GM23338 (cell line): ENCODE measurements around the gene SRGAP3. TPM values are rescaled to one million over a fixed set of nuclear protein-coding genes. Genes with fewer than 3 reads are reported as not detected.

Source experiments
- ATAC-seq: fragments of 200-7000 bp; cut with Tn5 transposase; 3 replicates; pipeline ENCODE4 v1.9.1; 2020
- DNase-seq: peaks from one replicate; pipeline ENCODE4 v3.0.0-alpha.2; 2015; ENCODE audit warnings: low spot score
- H2AFZ ChIP-seq: fragments of 200-600 bp; sonication (generic); 2 replicates; pipeline ENCODE4 v1.8.0; 2016; ENCODE audit warnings: antibody characterized with exemption, mild to moderate bottlenecking, moderate library complexity
- H3F3A ChIP-seq: fragments of 200-600 bp; sonication (generic); replicated peaks from 2 replicates; pipeline ENCODE4 v1.8.0; 2017; ENCODE audit warnings: antibody characterized with exemption, mixed run types, low read depth
- H3K27ac ChIP-seq: fragments of 200-600 bp; sonication (generic); 2 replicates; pipeline ENCODE4 v1.6.1; 2016; ENCODE audit warnings: low read depth
- H3K27me3 ChIP-seq: fragments of 200-600 bp; sonication (generic); 2 replicates; pipeline ENCODE4 v1.8.0; 2016; ENCODE audit warnings: mild to moderate bottlenecking, mixed run types, moderate library complexity; ENCODE audit not compliant: insufficient read depth
- H3K36me3 ChIP-seq: fragments of 200-600 bp; sonication (generic); 2 replicates; pipeline ENCODE4 v1.8.0; 2016; ENCODE audit warnings: mild to moderate bottlenecking; ENCODE audit not compliant: insufficient read depth
- H3K4me1 ChIP-seq: fragments of 200-600 bp; sonication (generic); 2 replicates; pipeline ENCODE4 v1.8.0; 2016; ENCODE audit warnings: mild to moderate bottlenecking, moderate library complexity; ENCODE audit not compliant: insufficient read depth
- H3K4me2 ChIP-seq: fragments of 200-600 bp; sonication (generic); 2 replicates; pipeline ENCODE4 v1.7.1; 2017; ENCODE audit warnings: mixed run types
- H3K4me3 ChIP-seq: fragments of 200-600 bp; sonication (generic); 2 replicates; pipeline ENCODE4 v1.6.1; 2016; ENCODE audit warnings: mixed run types
- H3K79me2 ChIP-seq: fragments of 200-600 bp; sonication (generic); replicated peaks from 2 replicates; pipeline ENCODE4 v1.8.0; 2017; ENCODE audit warnings: mild to moderate bottlenecking; ENCODE audit not compliant: insufficient read depth
- H3K9me2 ChIP-seq: fragments of 200-600 bp; sonication (generic); 2 replicates; pipeline ENCODE4 v1.8.0; 2017; ENCODE audit not compliant: insufficient read depth
- H4K20me1 ChIP-seq: fragments of 200-600 bp; sonication (generic); replicated peaks from 2 replicates; pipeline ENCODE4 v1.8.0; 2017; ENCODE audit warnings: mild to moderate bottlenecking; ENCODE audit not compliant: insufficient read depth
- H3K27ac Mint-ChIP-seq: 2 replicates; pipeline ENCODE4 v1.8.0; 2020; ENCODE audit warnings: inconsistent platforms, mild to moderate bottlenecking, moderate library complexity, mixed read lengths
- H3K27me3 Mint-ChIP-seq: 3 replicates; pipeline ENCODE4 v1.8.0; 2022; ENCODE audit warnings: low read depth, mild to moderate bottlenecking, moderate library complexity, mixed read lengths, inconsistent platforms; ENCODE audit not compliant: insufficient read depth, poor library complexity
- H3K36me3 Mint-ChIP-seq: 3 replicates; pipeline ENCODE4 v1.8.0; 2021; ENCODE audit warnings: low read depth, mild to moderate bottlenecking, inconsistent platforms, moderate library complexity, mixed read lengths
- H3K4me1 Mint-ChIP-seq: 3 replicates; pipeline ENCODE4 v1.8.0; 2020; ENCODE audit warnings: mild to moderate bottlenecking, inconsistent platforms, mixed read lengths
- H3K4me3 Mint-ChIP-seq: 3 replicates; pipeline ENCODE4 v1.8.0; 2021; ENCODE audit warnings: moderate library complexity, mild to moderate bottlenecking, inconsistent platforms, mixed read lengths
- H3K9me3 Mint-ChIP-seq: 3 replicates; pipeline ENCODE4 v1.8.0; 2020; ENCODE audit warnings: moderate library complexity, mild to moderate bottlenecking, inconsistent platforms, mixed read lengths
- CREB1 ChIP-seq: fragments of 250-450 bp; sonication (Bioruptor Pico); IDR thresholded peaks from 2 replicates; pipeline ENCODE4 v1.5.0; 2020; ENCODE audit warnings: low read depth, mild to moderate bottlenecking, moderate library complexity
- CTCF ChIP-seq, 2 experiments: fragments of 200-600 bp in 1 of 2; sonication (generic) in 1 of 2; conservative IDR thresholded peaks; 2 replicates each; pipeline versions ENCODE4 v1.5.1 to v1.6.1; 2016 to 2017; ENCODE audit warnings: antibody characterized with exemption in 2 of 2, low read depth in 2 of 2, mild to moderate bottlenecking in 2 of 2, moderate library complexity in 1 of 2
- EZH2phosphoT487 ChIP-seq: fragments of 200-600 bp; sonication (generic); IDR thresholded peaks from one replicate; pipeline ENCODE4 v1.8.1; 2018; ENCODE audit warnings: antibody characterized with exemption; ENCODE audit not compliant: unreplicated experiment
- ZNF114 ChIP-seq: fragments of 250-450 bp; sonication (Bioruptor Pico); IDR thresholded peaks from 2 replicates; pipeline ENCODE4 v1.5.0; 2020; ENCODE audit warnings: mild to moderate bottlenecking, moderate library complexity
- polyA plus RNA-seq: library from polyadenylated mRNA; unstranded; fragments of >200 nt; fragmentation: Nextera tagmentation; extraction: Ambion mirVana; gene quantifications from 2 replicates; pipeline ENCODE4 v1.2.1, GENCODE V29; 2016
- total RNA-seq: library from RNA; depleted of rRNA; stranded (reverse); fragments of >200 nt; shearing (Covaris generic); gene quantifications from 2 replicates; pipeline ENCODE4 v1.2.3, GENCODE V29; 2014
- TF ChIP-seq, protein P1 (sequence below): fragments of 250-450 bp; sonication (Bioruptor Pico); IDR thresholded peaks from 2 replicates; pipeline ENCODE4 v1.5.0; 2020; ENCODE audit warnings: mild to moderate bottlenecking, moderate library complexity
- TF ChIP-seq, protein P2 (sequence below): IDR thresholded peaks from 2 replicates; pipeline ENCODE4 v1.6.1; 2016; ENCODE audit warnings: antibody characterized with exemption

SRGAP3 gene
- total and polyA plus RNA-seq, 2 experiments from 2014 or later, result 6.4 to 9.4 TPM

DNA sequence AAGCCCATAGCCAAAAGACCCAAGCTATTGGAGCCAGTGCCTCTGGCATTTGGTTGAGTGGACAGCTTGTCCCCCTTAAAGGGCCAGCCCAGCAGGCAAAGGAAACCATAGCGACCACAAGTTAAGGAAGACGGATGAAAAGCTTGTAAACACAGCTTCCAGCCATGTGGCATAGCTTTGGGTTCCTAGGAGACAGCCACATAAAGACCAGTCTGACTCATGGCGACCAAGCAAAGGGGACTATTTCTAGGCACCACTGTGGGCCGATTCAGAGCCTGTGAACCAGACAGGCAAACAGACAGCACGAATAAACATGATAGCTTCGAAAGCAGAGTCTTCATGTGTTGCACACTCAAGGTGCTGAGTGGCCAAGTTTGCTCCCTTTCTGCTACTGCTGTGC, 30.5 kb upstream of the SRGAP3 start:
- ATAC-seq (peak; percentile 33), DNase-seq (peak; percentile 28)
- H3F3A ChIP-seq, result no peaks in the 10 kb centered on the region
- no peaks in the 10 kb centered on the region for H3K27me3 ChIP-seq
- peaks cover 9% of the 10 kb centered on the region; the same call in 1 of the 2 replicates for H3K4me1 ChIP-seq
- Mint-ChIP-seq H3K27ac (no peak overlapping the region; the same call in 1 of the 2 replicates), H3K4me3 (no peak overlapping the region), H3K4me1 (peaks cover 16% of the 10 kb centered on the region; the same call in 2 of the 3 replicates), H3K27me3 (peaks cover 4% of the 10 kb centered on the region), H3K9me3 (peaks cover 12% of the 10 kb centered on the region), H3K36me3 (peaks cover 6% of the 10 kb centered on the region)
- no peaks in the 10 kb centered on the region for H3K79me2 ChIP-seq
- H4K20me1 ChIP-seq, result no peaks in the 10 kb centered on the region
- TF ChIP-seq, protein P1, sequence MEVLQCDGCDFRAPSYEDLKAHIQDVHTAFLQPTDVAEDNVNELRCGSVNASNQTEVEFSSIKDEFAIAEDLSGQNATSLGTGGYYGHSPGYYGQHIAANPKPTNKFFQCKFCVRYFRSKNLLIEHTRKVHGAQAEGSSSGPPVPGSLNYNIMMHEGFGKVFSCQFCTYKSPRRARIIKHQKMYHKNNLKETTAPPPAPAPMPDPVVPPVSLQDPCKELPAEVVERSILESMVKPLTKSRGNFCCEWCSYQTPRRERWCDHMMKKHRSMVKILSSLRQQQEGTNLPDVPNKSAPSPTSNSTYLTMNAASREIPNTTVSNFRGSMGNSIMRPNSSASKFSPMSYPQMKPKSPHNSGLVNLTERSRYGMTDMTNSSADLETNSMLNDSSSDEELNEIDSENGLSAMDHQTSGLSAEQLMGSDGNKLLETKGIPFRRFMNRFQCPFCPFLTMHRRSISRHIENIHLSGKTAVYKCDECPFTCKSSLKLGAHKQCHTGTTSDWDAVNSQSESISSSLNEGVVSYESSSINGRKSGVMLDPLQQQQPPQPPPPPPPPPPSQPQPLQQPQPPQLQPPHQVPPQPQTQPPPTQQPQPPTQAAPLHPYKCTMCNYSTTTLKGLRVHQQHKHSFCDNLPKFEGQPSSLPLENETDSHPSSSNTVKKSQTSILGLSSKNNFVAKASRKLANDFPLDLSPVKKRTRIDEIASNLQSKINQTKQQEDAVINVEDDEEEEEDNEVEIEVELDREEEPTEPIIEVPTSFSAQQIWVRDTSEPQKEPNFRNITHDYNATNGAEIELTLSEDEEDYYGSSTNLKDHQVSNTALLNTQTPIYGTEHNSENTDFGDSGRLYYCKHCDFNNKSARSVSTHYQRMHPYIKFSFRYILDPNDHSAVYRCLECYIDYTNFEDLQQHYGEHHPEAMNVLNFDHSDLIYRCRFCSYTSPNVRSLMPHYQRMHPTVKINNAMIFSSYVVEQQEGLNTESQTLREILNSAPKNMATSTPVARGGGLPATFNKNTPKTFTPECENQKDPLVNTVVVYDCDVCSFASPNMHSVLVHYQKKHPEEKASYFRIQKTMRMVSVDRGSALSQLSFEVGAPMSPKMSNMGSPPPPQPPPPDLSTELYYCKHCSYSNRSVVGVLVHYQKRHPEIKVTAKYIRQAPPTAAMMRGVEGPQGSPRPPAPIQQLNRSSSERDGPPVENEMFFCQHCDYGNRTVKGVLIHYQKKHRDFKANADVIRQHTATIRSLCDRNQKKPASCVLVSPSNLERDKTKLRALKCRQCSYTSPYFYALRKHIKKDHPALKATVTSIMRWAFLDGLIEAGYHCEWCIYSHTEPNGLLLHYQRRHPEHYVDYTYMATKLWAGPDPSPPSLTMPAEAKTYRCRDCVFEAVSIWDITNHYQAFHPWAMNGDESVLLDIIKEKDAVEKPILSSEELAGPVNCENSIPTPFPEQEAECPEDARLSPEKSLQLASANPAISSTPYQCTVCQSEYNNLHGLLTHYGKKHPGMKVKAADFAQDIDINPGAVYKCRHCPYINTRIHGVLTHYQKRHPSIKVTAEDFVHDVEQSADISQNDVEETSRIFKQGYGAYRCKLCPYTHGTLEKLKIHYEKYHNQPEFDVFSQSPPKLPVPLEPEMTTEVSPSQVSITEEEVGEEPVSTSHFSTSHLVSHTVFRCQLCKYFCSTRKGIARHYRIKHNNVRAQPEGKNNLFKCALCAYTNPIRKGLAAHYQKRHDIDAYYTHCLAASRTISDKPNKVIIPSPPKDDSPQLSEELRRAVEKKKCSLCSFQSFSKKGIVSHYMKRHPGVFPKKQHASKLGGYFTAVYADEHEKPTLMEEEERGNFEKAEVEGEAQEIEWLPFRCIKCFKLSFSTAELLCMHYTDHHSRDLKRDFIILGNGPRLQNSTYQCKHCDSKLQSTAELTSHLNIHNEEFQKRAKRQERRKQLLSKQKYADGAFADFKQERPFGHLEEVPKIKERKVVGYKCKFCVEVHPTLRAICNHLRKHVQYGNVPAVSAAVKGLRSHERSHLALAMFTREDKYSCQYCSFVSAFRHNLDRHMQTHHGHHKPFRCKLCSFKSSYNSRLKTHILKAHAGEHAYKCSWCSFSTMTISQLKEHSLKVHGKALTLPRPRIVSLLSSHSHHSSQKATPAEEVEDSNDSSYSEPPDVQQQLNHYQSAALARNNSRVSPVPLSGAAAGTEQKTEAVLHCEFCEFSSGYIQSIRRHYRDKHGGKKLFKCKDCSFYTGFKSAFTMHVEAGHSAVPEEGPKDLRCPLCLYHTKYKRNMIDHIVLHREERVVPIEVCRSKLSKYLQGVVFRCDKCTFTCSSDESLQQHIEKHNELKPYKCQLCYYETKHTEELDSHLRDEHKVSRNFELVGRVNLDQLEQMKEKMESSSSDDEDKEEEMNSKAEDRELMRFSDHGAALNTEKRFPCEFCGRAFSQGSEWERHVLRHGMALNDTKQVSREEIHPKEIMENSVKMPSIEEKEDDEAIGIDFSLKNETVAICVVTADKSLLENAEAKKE (CRISPR knock-in tag), result no peak
- TF ChIP-seq CREB1 (CRISPR knock-in tag) (no peak), ZNF114 (CRISPR knock-in tag) (no peak), CTCF (conservative IDR thresholded peaks at IDR 0.05; ENCODE audit: low read depth in 2 of 2) (no peak), EZH2phosphoT487 (no peak)
- TF ChIP-seq, protein P2, sequence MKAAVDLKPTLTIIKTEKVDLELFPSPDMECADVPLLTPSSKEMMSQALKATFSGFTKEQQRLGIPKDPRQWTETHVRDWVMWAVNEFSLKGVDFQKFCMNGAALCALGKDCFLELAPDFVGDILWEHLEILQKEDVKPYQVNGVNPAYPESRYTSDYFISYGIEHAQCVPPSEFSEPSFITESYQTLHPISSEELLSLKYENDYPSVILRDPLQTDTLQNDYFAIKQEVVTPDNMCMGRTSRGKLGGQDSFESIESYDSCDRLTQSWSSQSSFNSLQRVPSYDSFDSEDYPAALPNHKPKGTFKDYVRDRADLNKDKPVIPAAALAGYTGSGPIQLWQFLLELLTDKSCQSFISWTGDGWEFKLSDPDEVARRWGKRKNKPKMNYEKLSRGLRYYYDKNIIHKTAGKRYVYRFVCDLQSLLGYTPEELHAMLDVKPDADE, result no peak
- H3K36me3 ChIP-seq, result no peaks in the 10 kb centered on the region
- H3K4me3 ChIP-seq, result no peak overlapping the region
- H2AFZ ChIP-seq, result 0 out of 2 replicates have a peak overlapping the region, but pooled peaks have one; percentile 45
- H3K9me2 ChIP-seq, result no peaks in the 10 kb centered on the region
- H3K27ac ChIP-seq, result no peak overlapping the region
- H3K4me2 ChIP-seq, result no peak overlapping the region
